ENCODE data around the gene MISP. TPM values are rescaled to one million over a fixed set of nuclear protein-coding genes. Genes with fewer than 3 reads are reported as not detected.

The MISP gene
- total and polyA plus RNA-seq, 9 of the 15 experiments (the other 6 are each of a cell fraction or from before 2014, with no cell fraction given), result 0.04 to 0.29 (median 0.05) TPM; not detected in 5

DNA sequence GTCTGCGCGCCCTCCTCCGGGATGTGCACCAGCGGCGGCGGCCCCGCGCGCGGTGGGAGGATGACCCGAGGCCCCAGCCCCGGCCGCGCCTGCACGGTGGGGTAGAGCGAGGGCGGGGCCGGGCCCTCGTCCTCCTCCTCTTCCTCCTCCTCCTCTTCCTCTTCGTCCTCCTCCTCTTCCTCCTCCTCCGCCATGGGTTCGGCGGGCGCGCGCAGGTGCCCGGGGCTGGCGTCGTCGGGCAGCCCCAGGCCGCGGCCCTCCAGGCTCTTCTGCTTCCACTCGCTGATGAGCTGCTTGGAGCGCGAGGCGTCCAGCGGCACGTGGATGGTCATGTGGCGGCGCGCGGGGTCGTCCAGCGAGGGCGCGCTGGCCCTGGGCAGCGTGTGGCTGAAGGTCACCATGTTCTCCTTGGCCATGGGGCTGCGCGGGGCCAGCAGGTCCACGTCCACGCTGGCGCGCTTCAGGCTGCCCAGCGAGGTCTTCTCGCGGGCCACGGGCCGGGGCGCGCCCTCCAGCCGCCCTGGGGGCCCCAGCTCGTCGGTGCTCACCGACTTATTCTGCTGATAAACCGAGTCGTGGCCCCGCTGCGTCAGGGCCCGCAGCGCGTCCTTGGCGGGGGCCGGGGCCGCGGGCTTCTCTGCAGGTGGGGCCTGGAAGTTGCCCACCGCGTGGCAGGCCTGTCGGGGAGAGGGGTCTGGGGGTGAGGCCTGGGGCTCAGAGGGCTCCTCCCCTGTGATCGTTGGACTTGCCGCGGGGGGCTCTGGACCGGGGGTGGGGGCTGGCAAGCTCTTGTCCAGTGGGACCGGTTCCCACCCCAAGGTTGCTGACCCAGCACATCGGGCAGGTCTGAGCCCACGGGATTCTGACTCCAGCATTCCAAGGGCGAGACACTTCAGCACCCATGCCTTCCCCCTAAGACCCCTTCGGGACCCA, 62.6 kb downstream of the MISP start (continued):
- TF ChIP-seq SAFB (IDR thresholded peaks at IDR 0.05; ENCODE audit: borderline replicate concordance, low read depth, low read length) (peak; percentile 31; the same call in 1 of the 2 replicates), NONO (IDR thresholded peaks at IDR 0.05; ENCODE audit: low read depth in 2 of 2, low read length in 1 of 2) (peak; percentile 42 to 48; a peak in 3 of 4 replicates), PCBP1 (IDR thresholded peaks at IDR 0.05; ENCODE audit: low read depth, low read length, poor library complexity, severe bottlenecking) (peak; percentile 95), HNRNPUL1 (IDR thresholded peaks at IDR 0.05; ENCODE audit: low read length) (no peak), HNRNPLL (IDR thresholded peaks at IDR 0.05; ENCODE audit: low read depth, low read length, poor library complexity, severe bottlenecking) (peak; percentile 10), CBX2 (IDR thresholded peaks at IDR 0.05; ENCODE audit: insufficient read depth, low read length, poor library complexity, severe bottlenecking) (no peak), NR2F6 (CRISPR knock-in tag; IDR thresholded peaks at IDR 0.05) (no peak), TRIM24 (IDR thresholded peaks at IDR 0.05) (no peak)
- TF ChIP-seq, protein P1, sequence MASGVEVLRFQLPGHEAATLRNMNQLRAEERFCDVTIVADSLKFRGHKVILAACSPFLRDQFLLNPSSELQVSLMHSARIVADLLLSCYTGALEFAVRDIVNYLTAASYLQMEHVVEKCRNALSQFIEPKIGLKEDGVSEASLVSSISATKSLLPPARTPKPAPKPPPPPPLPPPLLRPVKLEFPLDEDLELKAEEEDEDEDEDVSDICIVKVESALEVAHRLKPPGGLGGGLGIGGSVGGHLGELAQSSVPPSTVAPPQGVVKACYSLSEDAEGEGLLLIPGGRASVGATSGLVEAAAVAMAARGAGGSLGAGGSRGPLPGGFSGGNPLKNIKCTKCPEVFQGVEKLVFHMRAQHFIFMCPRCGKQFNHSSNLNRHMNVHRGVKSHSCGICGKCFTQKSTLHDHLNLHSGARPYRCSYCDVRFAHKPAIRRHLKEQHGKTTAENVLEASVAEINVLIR (CRISPR knock-in tag; IDR thresholded peaks at IDR 0.05), result no peak
- TF ChIP-seq, protein P2, sequence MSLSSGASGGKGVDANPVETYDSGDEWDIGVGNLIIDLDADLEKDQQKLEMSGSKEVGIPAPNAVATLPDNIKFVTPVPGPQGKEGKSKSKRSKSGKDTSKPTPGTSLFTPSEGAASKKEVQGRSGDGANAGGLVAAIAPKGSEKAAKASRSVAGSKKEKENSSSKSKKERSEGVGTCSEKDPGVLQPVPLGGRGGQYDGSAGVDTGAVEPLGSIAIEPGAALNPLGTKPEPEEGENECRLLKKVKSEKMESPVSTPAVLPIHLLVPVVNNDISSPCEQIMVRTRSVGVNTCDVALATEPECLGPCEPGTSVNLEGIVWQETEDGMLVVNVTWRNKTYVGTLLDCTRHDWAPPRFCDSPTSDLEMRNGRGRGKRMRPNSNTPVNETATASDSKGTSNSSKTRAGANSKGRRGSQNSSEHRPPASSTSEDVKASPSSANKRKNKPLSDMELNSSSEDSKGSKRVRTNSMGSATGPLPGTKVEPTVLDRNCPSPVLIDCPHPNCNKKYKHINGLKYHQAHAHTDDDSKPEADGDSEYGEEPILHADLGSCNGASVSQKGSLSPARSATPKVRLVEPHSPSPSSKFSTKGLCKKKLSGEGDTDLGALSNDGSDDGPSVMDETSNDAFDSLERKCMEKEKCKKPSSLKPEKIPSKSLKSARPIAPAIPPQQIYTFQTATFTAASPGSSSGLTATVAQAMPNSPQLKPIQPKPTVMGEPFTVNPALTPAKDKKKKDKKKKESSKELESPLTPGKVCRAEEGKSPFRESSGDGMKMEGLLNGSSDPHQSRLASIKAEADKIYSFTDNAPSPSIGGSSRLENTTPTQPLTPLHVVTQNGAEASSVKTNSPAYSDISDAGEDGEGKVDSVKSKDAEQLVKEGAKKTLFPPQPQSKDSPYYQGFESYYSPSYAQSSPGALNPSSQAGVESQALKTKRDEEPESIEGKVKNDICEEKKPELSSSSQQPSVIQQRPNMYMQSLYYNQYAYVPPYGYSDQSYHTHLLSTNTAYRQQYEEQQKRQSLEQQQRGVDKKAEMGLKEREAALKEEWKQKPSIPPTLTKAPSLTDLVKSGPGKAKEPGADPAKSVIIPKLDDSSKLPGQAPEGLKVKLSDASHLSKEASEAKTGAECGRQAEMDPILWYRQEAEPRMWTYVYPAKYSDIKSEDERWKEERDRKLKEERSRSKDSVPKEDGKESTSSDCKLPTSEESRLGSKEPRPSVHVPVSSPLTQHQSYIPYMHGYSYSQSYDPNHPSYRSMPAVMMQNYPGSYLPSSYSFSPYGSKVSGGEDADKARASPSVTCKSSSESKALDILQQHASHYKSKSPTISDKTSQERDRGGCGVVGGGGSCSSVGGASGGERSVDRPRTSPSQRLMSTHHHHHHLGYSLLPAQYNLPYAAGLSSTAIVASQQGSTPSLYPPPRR (CRISPR knock-in tag; IDR thresholded peaks at IDR 0.05; ENCODE audit: borderline replicate concordance), result no peak

MicroRNAs encoded within 50 kb of the gene (microRNA counts, 767-probe panel; counts per million panel counts)
- 870 counts per million, percentile 17 among the panel's probes with 10 or more counts for microRNA hsa-miR-3187-3p

Small RNA genes lying within 50 kb of the gene (microRNA-seq; reads per million reads assigned to microRNA genes)
- gene MIR3187 (ENCODE audit: borderline microRNAs expressed) (33.6 reads per million, percentile 71 among the genes with 10 or more reads in this experiment), gene MIR4745 (ENCODE audit: borderline microRNAs expressed) (3.6 reads per million, percentile 40 among the genes with 10 or more reads in this experiment)

Small RNA genes lying within 50 kb of the gene (small RNA-seq; reads per million reads assigned to genes)
- not detected for gene MIR3187

Other genes starting within 250 kb of the MISP start
Only the 7 nearest of the 24 such genes appear.
- gene RNF126, start 87.9 kb upstream of the MISP start, total RNA-seq (2014; rRNA removed), result 101 and 128 TPM in 2 replicates
- gene RNF126, start 87.9 kb upstream of the MISP start, total RNA-seq (2014; rRNA removed; fragmentation: Illumina TruSeq; extraction: Trizol), result 6.6 and 7.6 TPM in 2 replicates
- gene RNF126, start 87.9 kb upstream of the MISP start, total RNA-seq (2015; rRNA removed; fragmentation: Illumina TruSeq; extraction: Trizol), result 26.2 and 31.8 TPM in 2 replicates
- gene RNF126, start 87.9 kb upstream of the MISP start, total RNA-seq (2021), result 85.7 and 95.8 TPM in 2 replicates
- 6.5 and 12.3 TPM in 2 replicates for gene RNF126, start 87.9 kb upstream of the MISP start, polyA plus RNA-seq (2011; rRNA removed)
- gene RNF126, start 87.9 kb upstream of the MISP start, polyA plus RNA-seq (2014; fragmentation: Illumina TruSeq; extraction: Trizol), result 9.1 and 34.6 TPM in 2 replicates
- under 1 TPM; 0.27 to 0.36 TPM for gene RNF126, start 87.9 kb upstream of the MISP start, polyA plus RNA-seq (2014; fragmentation: Nextera tagmentation; extraction: Ambion mirVana)
- gene RNF126, start 87.9 kb upstream of the MISP start, polyA plus RNA-seq (2014; rRNA removed), result 79.0 and 87.6 TPM in 2 replicates
- 5.3 and 7.8 TPM in 2 replicates for gene FSTL3, start 74.7 kb upstream of the MISP start, total RNA-seq (2014; rRNA removed)
- 1.3 and 2.0 TPM in 2 replicates for gene FSTL3, start 74.7 kb upstream of the MISP start, total RNA-seq (2014; rRNA removed; fragmentation: Illumina TruSeq; extraction: Trizol)
- 4.5 and 4.6 TPM in 2 replicates for gene FSTL3, start 74.7 kb upstream of the MISP start, total RNA-seq (2015; rRNA removed; fragmentation: Illumina TruSeq; extraction: Trizol)
- gene FSTL3, start 74.7 kb upstream of the MISP start, total RNA-seq (2021), result 5.7 and 6.6 TPM in 2 replicates
- gene FSTL3, start 74.7 kb upstream of the MISP start, polyA plus RNA-seq (2011; rRNA removed), result 3.9 and 5.2 TPM in 2 replicates
- 2.2 and 4.6 TPM in 2 replicates for gene FSTL3, start 74.7 kb upstream of the MISP start, polyA plus RNA-seq (2014; fragmentation: Illumina TruSeq; extraction: Trizol)
- gene FSTL3, start 74.7 kb upstream of the MISP start, polyA plus RNA-seq (2014; fragmentation: Nextera tagmentation; extraction: Ambion mirVana), result under 1 TPM in 1 of 2 experiments, not detected in 1; 0.35 TPM
- 6.8 and 8.0 TPM in 2 replicates for gene FSTL3, start 74.7 kb upstream of the MISP start, polyA plus RNA-seq (2014; rRNA removed)
- gene PRSS57, start 55.7 kb upstream of the MISP start, total RNA-seq (2014; rRNA removed), result 1.9 and 2.0 TPM in 2 replicates
- gene PRSS57, start 55.7 kb upstream of the MISP start, total RNA-seq (2014; rRNA removed; fragmentation: Illumina TruSeq; extraction: Trizol), result not detected in 2 replicates
- gene PRSS57, start 55.7 kb upstream of the MISP start, total RNA-seq (2015; rRNA removed; fragmentation: Illumina TruSeq; extraction: Trizol), result 2.5 and 3.0 TPM in 2 replicates
- gene PRSS57, start 55.7 kb upstream of the MISP start, total RNA-seq (2021), result 1.0 and 2.0 TPM in 2 replicates
- 0.22 and 0.49 TPM in 2 replicates for gene PRSS57, start 55.7 kb upstream of the MISP start, polyA plus RNA-seq (2011; rRNA removed)
- 0.86 TPM in 1 of 2 replicates, not detected in the other for gene PRSS57, start 55.7 kb upstream of the MISP start, polyA plus RNA-seq (2014; fragmentation: Illumina TruSeq; extraction: Trizol)
- gene PRSS57, start 55.7 kb upstream of the MISP start, polyA plus RNA-seq (2014; fragmentation: Nextera tagmentation; extraction: Ambion mirVana), result under 1 TPM in 1 of 2 experiments, not detected in 1; 0.06 TPM
- gene PRSS57, start 55.7 kb upstream of the MISP start, polyA plus RNA-seq (2014; rRNA removed), result 1.5 TPM in 2 replicates
- 2.6 and 3.3 TPM in 2 replicates for gene PALM, start 42.2 kb upstream of the MISP start, total RNA-seq (2014; rRNA removed)
- gene PALM, start 42.2 kb upstream of the MISP start, total RNA-seq (2014; rRNA removed; fragmentation: Illumina TruSeq; extraction: Trizol), result 0.51 and 0.73 TPM in 2 replicates
- gene PALM, start 42.2 kb upstream of the MISP start, total RNA-seq (2015; rRNA removed; fragmentation: Illumina TruSeq; extraction: Trizol), result 1.6 and 1.8 TPM in 2 replicates
- gene PALM, start 42.2 kb upstream of the MISP start, total RNA-seq (2021), result 6.6 and 6.9 TPM in 2 replicates
- gene PALM, start 42.2 kb upstream of the MISP start, polyA plus RNA-seq (2011; rRNA removed), result 2.4 and 2.8 TPM in 2 replicates
- 1.7 and 3.0 TPM in 2 replicates for gene PALM, start 42.2 kb upstream of the MISP start, polyA plus RNA-seq (2014; fragmentation: Illumina TruSeq; extraction: Trizol)
- gene PALM, start 42.2 kb upstream of the MISP start, polyA plus RNA-seq (2014; fragmentation: Nextera tagmentation; extraction: Ambion mirVana), result under 1 TPM; 0.04 to 0.08 TPM
- 2.1 and 3.3 TPM in 2 replicates for gene PALM, start 42.2 kb upstream of the MISP start, polyA plus RNA-seq (2014; rRNA removed)
- gene PTBP1, start 46.3 kb downstream of the MISP start, total RNA-seq (2014; rRNA removed), result 237 and 443 TPM in 2 replicates
- gene PTBP1, start 46.3 kb downstream of the MISP start, total RNA-seq (2014; rRNA removed; fragmentation: Illumina TruSeq; extraction: Trizol), result 234 TPM in 2 replicates
- 183 and 187 TPM in 2 replicates for gene PTBP1, start 46.3 kb downstream of the MISP start, total RNA-seq (2015; rRNA removed; fragmentation: Illumina TruSeq; extraction: Trizol)
- gene PTBP1, start 46.3 kb downstream of the MISP start, total RNA-seq (2021), result 751 and 759 TPM in 2 replicates
- 131 and 357 TPM in 2 replicates for gene PTBP1, start 46.3 kb downstream of the MISP start, polyA plus RNA-seq (2011; rRNA removed)
- 413 and 465 TPM in 2 replicates for gene PTBP1, start 46.3 kb downstream of the MISP start, polyA plus RNA-seq (2014; fragmentation: Illumina TruSeq; extraction: Trizol)
- gene PTBP1, start 46.3 kb downstream of the MISP start, polyA plus RNA-seq (2014; fragmentation: Nextera tagmentation; extraction: Ambion mirVana), result 10 to 100 TPM; 14.0 to 18.1 TPM
- 291 and 296 TPM in 2 replicates for gene PTBP1, start 46.3 kb downstream of the MISP start, polyA plus RNA-seq (2014; rRNA removed)
- gene PLPPR3, start 70.8 kb downstream of the MISP start, total RNA-seq (2014; rRNA removed), result 28.6 and 30.5 TPM in 2 replicates
- gene PLPPR3, start 70.8 kb downstream of the MISP start, total RNA-seq (2014; rRNA removed; fragmentation: Illumina TruSeq; extraction: Trizol), result 1.8 and 2.3 TPM in 2 replicates
- 8.6 and 10.1 TPM in 2 replicates for gene PLPPR3, start 70.8 kb downstream of the MISP start, total RNA-seq (2015; rRNA removed; fragmentation: Illumina TruSeq; extraction: Trizol)
- 40.4 and 48.2 TPM in 2 replicates for gene PLPPR3, start 70.8 kb downstream of the MISP start, total RNA-seq (2021)
- 12.8 and 19.0 TPM in 2 replicates for gene PLPPR3, start 70.8 kb downstream of the MISP start, polyA plus RNA-seq (2011; rRNA removed)
- 2.2 and 7.8 TPM in 2 replicates for gene PLPPR3, start 70.8 kb downstream of the MISP start, polyA plus RNA-seq (2014; fragmentation: Illumina TruSeq; extraction: Trizol)
- gene PLPPR3, start 70.8 kb downstream of the MISP start, polyA plus RNA-seq (2014; fragmentation: Nextera tagmentation; extraction: Ambion mirVana), result under 1 TPM; 0.01 to 0.08 TPM
- gene PLPPR3, start 70.8 kb downstream of the MISP start, polyA plus RNA-seq (2014; rRNA removed), result 19.4 and 21.8 TPM in 2 replicates
- 0.33 and 0.73 TPM in 2 replicates for gene AZU1, start 76.7 kb downstream of the MISP start, total RNA-seq (2014; rRNA removed)
- not detected in 2 replicates for gene AZU1, start 76.7 kb downstream of the MISP start, total RNA-seq (2014; rRNA removed; fragmentation: Illumina TruSeq; extraction: Trizol)
- gene AZU1, start 76.7 kb downstream of the MISP start, total RNA-seq (2015; rRNA removed; fragmentation: Illumina TruSeq; extraction: Trizol), result 0.19 and 0.29 TPM in 2 replicates
- gene AZU1, start 76.7 kb downstream of the MISP start, total RNA-seq (2021), result 1.4 and 1.7 TPM in 2 replicates
- gene AZU1, start 76.7 kb downstream of the MISP start, polyA plus RNA-seq (2011; rRNA removed), result 0.39 and 0.87 TPM in 2 replicates
- gene AZU1, start 76.7 kb downstream of the MISP start, polyA plus RNA-seq (2014; fragmentation: Illumina TruSeq; extraction: Trizol), result 0.45 and 0.51 TPM in 2 replicates
- not detected for gene AZU1, start 76.7 kb downstream of the MISP start, polyA plus RNA-seq (2014; fragmentation: Nextera tagmentation; extraction: Ambion mirVana)
- gene AZU1, start 76.7 kb downstream of the MISP start, polyA plus RNA-seq (2014; rRNA removed), result 1.9 and 3.3 TPM in 2 replicates